GM19238 (cell line): ENCODE results near the gene CFAP77.
"Not testable (repeated sequence)": the region's sequence is repeated elsewhere in the genome, so short reads cannot be mapped to it uniquely, and the experiment has no call there.

ENCODE experiments used
- DNase-seq: peaks from one replicate; pipeline ENCODE4 v3.0.0; 2011; ENCODE audit warnings: low spot score; ENCODE audit not compliant: insufficient read length

Gene CFAP77

DNA sequence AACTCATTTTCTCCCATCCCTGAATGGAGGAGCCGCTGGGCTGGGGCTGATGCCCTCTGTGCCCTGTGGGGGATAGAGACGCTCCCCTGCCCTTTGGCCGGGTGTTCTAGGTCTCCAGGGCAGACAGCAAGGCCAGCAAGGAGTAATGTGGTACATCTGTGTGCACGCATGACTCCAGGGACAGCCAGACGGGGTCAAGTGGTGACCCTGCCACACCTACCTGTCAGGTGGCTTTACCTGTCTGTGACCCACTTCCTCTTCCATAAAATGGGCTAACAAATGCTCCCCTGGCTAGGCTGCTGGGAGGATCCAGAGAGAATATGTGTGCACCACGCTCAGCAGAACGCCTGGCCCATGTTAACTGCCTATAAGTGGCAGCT lies 137.0 kb downstream of the CFAP77 start:
- no peak for DNase-seq

DNA sequence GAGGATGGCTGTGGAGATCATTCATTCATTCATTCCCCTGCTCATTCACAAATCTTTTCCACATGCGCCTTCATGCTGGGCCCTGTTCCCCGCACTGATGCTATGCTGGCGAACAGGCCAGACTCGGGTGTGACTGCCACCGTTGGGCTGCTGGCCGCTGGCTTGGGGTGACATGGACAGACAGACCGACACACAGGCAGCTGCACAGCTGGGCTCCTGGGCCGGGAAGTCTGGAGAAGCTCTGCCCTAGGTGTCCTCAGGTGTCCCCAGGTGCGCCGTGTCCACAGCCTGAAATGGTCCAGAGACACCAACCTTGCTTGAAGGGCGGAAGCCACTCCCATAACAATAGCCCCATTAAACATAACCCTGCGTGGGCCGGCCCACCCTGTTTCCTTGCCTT lies 137.4 kb downstream of the CFAP77 start:
- no peak for DNase-seq

DNA sequence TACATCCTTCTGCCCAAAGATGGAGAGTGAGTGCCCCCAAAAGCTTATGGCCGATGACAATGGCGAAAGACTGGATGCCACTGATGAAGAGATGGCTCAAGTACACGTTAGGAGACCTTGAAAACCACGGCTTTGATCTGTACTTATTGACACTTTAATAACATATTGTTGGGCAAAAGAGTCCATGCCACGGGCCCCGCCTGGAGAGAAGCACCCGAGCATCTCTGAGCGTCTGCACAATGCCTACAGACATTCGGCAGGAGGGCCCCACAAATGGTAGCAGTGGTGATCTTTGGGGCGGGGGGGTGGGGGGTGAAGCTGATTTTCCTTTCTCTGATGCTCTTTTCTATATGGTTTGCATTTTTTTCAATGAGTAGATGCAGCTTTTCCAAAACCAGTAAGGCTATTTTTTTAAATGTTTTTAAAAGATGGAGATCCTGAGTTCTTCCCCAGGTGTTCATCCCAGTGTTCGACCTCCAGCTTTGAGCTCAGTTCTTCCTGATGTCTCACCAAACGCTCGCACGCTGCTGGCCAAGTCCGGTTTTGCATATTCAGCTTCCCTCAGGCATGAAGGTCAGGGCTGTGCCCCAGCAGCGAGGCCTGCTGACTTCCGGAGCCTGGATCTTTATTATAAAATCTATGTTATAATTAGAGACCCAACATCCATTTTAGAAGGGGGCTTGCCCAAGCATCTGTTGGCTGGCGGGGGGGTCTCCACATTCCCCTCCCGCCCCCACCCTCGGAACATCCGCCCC lies 138.1 kb downstream of the CFAP77 start:
- DNase-seq = no peak

DNA sequence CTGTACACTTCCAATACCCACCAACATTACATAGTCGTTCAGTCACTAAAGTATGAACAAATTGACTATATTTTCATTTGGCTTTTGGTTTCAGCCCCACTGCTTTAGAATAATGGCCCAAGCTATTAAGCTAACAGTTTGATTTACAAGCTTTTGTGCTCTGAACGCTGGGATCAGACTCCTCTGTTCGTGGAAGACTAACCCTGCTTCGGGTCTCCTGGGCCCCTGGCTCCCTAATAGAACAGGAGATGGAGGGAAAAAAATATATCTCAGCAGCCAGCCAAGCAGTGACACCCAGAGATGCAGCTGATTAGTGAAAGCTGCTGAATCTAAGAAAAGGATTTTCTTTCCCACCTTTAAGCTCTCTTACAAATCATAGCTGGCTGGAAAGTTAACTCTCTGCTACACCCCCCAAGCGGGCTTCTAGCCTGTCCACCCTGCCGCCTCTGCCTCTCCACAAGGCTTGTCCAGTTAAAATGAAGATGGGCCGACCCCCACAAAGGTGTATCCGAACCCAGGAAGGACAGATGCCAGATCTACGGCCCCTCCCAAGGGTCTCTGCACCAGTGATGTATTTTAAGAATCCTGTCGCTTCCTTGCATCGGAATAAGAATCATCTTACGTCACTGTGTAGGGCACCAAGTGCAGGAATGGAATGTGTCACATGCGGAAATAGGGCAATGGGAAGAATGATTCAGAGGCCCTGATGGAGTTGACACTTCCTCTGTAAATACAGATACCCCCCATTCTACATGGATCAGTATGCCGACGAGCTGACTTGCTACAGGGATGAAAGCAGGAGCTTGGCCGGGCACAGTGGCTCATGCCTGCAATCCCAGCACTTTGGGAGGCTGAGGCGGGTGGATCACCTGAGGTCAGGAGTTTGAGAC lies 139.0 kb downstream of the CFAP77 start:
- no peak for DNase-seq

DNA sequence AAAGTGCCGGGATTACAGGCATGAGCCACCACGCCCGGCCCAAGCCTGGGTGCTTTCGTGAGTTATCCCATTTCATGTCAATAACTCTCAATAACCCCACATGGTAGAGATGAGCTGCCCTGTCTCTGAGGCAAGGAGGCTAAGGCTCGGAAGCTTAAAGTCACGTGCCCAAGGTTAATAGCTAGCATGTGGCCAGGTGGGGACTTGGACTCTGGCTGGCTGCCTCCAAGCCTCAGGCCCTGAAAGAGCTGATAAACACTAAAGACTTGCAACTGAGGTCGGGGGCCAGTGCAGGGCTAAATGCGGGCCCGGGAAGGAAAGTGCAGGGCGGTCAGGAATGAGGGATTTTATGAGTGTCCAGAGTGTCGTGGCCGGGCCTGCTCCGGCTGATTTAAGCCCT lies 141.5 kb downstream of the CFAP77 start:
- no peak for DNase-seq

DNA sequence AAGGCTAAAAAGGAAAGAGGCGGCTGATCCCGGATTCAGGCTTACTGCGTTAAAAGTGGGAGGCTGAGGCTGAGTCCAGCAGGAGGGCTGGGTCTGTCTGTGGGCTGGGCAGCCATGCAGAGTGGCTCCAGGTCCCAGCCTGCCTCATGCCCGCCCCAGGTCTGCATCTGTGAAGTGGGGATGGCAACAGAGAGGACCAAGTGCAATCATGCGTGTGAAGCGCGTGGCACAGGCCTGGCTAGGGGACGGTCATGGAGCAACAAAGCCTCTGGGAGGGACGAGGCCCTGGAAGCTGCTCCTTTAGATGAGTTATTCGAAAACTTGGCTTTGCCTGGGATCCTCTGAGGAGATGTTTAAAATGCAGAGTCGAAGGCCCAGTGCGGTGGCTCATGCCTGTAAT lies 142.0 kb downstream of the CFAP77 start:
- no peak for DNase-seq

DNA sequence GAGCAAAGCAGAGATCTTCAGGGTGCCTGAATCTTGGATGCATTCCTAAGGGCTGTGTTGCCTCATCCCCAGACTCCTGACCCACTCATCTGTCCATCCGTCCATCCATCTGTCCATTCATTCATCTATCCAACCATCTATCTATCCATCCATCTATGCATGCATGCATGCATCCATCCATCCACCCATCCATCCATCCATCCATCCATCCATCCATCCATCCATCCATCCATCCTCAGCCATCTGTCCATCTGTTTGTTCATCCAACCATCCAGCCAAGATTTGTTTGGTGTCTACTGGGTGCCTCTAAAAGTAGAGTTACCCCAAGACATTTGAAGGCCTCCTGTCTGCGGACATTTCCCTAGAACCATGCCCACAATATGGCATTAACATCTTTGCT lies 144.7 kb downstream of the CFAP77 start:
- no peak for DNase-seq

DNA sequence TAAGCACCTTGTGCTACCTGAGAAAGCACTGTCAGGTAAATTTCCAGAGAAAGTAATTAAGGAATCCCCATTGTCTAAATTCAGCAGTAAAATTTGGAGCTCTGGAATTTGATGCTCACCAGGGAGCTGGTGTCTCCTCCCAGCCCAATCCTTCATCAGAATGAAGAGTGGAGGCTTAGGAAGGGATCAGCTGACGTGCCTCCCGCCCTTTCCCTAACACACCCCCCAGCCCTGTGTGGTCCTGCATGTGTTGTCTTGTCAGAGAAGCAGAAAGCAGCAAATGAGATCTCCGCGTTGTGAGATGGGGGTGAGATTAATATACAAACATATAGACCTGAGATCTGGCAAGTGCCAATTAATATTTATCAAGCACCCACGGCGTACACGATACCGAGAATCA lies 145.5 kb downstream of the CFAP77 start:
- no peak for DNase-seq

DNA sequence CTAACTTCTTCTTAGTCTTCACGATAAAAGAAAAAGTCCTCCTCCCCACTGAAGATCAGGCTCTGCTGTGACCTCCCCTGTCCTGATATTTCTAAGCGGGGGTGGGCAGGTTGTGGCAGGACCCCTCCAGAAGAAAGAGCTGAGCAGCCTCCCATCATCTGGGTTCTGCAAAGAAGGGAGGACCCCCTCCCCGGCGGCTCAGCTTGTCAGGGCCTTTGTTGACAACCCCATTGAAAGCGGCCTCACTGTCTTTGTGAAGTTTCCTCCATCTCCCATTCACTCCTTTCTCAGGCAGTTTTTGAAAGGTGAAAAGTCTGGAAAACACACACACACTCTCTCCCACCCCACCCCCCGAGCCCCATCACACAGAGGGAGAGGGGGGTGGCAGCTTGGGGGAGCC lies 146.2 kb downstream of the CFAP77 start:
- no peak for DNase-seq

DNA sequence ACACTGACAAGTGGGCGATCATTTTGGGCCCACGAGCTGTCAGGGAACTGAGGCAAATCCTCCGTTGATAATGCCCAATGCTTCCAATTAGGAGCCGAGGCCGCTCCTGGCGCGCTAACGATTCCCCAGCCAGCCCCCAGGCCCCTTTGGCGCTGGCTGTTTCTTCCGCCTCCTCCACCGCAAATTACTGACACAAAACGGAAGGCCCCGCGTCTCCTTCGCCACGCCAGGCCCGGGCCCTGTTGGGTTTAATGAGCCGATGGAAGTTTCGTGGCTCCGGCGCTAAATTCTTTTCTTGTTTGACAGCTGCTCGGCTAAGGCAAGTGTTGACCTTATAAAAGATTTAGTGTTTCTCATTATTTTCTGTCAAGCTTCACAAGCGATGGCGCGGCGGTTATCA lies 146.7 kb downstream of the CFAP77 start:
- no peak for DNase-seq

DNA sequence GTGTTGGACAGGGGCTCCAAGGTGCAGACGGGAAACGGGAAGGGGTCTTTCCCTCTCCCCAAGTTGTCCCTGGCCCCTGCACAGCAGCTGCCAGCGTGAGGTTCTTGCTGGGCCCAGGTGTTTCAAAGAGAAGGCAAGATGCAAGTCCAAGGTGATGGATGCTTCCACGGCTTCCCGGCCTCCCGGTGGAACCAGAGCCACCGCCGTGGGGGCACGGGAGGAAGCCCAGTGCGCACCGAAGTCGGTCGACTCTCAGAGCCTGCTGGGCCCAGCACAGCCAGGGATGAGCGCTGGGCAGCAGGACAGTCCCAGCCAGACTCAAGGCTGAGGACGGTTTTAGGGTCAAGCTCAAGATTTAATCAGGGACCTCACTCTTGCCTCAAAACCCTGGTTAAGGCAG lies 147.1 kb downstream of the CFAP77 start:
- DNase-seq = no peak

DNA sequence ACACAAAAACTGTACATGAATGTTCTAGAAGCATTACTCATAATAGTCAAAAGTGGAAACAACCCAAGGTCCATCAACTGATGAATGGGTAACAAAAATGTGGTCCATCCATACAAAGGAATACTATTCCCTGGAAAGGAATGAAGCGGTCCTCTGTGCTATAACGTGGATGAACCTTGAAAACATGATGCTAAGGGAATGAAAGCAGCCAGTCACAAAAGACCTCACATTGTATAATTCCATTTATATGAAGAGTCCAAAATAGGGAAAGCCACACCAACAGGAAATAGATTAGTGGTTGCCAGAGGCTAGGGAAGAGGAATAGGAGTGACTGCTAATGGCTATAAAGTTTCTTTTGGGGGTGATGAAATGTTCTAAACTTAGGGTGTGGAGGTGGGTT lies 149.7 kb downstream of the CFAP77 start:
- no peak for DNase-seq

DNA sequence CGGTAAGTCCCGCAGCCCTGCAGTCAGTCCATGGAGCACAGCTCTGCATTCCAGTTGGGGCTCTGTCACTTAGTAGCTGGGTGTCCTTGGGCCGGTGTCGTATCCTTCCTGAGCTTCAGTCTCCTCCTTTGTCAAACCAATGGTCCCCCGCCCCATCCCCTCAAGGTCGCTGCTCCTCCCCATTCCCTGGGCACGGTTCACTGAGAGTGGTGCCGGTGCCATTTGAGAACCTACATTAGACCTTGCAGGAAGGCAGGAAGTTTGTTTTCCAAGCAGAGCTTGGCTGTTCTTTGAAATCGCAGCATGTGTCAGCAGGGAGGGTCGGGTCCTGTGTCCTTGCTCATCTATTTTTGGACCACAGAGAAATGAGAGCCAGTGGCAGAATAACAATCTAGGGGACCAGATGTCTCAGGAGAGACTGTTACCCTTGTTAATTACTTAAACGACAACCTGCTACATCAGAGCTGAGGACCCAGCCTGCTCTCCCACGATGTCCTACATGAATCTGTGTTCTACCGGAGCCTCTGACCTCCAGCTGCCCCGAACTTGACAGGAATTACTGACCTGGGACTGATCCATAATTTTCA lies 150.7 kb downstream of the CFAP77 start:
- no peak for DNase-seq

DNA sequence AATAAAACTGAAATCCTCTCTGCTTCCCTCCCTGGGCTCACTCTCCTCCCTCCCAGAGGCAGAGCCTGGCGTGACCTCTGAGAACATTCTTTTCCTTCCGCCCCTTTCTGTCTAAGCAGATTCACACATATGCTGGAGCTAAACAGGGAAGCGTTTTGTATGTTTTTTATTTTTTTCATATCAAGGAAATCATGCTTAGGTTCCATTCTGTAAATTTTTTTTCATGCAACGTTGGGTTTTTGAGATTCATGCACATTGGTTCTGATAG lies 152.2 kb downstream of the CFAP77 start:
- DNase-seq = no peak

DNA sequence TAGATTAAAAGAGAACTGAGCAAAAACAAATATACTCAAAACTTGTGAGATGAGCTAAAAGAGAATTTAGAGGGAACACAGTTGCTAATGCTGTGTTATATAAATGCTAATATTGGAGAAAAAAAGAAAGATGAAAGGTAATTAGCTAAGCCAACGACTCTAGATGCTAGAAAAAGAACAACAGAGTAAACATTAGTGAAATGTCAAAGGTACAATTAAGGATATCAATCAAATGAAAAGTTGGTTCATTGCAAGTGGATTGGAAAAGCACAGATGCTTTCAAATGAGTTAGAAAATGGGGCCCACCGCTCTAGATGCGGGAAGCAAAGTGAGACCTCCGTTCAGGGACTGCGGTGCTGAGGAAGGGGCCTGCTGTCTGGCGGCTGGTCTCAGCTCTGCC lies 154.5 kb downstream of the CFAP77 start:
- DNase-seq = no peak

DNA sequence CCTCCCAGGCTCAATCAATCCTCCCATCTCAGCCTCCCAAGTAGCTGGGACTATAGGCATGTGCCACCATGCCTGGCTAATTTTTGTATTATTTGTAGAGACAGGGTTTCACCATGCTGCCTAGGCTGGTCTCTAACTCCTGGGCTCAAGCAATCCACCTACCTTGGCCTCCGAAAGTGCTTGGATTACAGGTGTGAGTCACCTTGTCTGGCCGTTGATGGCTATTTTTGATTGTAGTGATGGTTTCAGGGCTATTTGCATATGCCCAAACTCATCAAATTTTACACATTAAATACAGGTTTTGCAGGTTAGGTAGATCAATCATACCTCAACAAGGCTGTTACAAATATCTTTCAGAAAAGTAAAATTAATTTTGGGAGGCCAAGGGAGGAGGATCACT lies 158.8 kb downstream of the CFAP77 start:
- not testable (repeated sequence) for DNase-seq

DNA sequence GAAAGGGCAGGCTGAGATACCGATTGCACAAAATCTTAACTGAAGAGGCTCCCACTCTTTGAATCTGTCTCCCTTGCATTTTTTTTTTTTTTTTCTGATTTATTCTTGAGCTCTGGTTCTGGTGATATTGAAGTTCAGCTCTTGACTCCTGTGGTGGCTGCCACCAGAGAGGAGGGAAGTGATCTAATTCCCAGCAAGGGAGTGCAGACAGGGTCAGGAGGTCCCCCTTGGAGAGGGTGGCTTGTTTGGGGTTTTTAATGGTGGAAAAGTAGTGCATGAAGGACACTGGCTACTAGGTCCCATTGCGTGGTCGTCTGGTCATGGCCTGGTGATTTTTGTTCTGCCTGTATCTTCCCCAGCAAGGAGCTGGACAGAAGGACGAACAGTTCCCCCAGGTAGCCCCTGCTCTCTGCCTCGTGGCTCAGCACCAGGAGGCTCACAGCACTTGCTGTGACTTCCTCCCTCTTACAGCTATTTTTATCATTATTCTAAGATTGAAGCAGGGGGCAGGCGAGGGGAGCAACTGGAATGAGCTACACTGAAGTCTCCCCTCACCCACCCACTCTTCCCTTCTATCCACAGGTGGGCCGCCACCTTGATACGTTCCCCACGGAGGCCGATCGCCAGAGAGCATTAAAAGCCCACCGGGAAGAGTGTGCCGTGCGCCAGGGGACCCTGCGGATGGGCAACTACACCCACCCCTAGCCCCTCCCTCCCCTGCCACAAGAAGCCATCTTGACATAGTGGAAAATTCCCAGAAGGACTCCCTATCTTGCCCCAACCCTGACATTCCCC lies 162.0 kb downstream of the CFAP77 start:
- no peak for DNase-seq

DNA sequence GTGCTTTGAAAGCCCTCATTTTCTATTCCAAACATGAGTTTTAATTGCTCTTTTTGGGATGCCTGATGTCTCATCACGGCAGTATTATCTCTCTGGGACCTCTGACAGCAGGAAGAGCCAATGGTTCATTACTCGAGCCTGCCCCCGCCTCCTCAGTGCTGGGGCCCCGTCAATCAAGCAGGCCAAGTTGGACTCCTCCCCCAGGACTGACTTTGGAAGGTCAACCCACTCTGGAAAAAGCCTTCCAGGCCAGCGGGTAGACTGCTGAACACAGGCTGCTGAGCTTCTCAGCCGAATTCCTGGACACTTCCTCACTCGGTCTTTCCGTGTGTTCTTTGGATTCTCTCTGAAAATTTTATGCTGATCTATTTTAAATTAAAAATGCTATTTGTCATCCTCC lies 162.9 kb downstream of the CFAP77 start:
- DNase-seq = no peak

DNA sequence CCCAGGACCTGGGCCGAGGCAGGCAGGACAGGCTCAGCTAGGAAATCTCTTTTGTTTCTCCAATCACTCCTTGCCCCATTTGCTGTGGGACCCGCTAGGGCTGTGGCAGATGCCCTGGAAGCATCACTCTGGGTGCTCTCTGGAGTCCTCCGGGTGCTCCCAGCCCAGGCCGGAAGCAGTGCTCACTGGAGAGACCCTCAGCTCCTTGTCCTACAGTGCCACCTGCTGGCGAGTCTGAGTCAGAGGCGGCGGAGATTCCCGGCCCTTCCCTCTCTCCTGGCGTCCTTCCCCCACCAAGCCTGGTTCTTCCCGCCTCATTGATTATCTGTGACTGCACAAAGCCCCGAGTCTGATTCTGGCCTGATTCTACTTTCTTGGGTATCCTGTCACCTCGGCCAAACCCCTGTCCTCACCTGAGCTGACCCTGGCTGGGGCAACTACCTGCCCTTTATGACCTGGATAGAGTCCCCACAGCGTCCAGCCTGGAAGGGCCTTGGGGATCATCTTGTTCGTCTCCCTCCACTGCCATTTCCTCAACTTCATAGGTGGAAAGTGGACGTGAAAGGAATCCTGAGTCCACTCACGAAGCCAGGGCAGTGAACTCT lies 165.1 kb downstream of the CFAP77 start:
- peak; percentile 71 for DNase-seq

DNA sequence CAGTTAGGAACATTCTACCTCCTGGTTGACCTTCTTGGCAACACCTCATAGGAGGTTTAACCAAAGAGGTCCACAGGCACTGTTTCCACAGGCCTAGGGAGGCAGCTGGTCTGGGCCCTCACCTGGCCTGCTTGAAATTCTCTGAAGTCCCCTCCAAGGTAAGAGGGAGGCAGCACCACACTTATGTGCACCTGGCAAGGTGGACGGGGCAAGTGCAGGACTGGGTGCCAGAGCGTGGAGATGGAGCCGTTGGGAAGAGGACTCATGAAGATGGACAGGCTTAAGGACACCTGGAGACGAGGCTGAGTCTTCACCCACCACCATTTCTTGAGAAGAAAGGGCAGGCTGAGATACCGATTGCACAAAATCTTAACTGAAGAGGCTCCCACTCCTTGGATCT lies 165.8 kb downstream of the CFAP77 start:
- DNase-seq = no peak

DNA sequence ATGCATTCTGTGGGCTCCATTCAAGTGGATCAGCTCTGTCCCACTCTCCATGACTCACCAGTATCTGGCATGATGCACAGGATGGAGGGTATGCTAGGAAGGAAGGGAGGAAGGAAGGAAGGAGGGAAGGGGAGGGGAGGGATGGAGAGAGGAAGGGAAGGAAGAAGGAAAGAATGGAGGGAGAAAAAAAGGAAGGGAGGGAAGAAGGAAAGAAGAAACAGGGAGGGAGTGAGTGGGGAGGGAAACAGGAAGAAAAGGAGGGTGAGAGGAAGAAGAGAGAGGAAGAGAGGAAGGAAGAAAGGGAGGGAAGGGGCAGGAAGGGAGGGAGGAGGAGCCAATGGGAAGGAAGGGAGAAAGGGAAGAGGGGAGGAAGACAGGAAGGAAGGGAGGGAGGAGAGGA lies 167.1 kb downstream of the CFAP77 start:
- no peak for DNase-seq
